ENCODE data around the gene CHD2.

The CHD2 gene

DNA sequence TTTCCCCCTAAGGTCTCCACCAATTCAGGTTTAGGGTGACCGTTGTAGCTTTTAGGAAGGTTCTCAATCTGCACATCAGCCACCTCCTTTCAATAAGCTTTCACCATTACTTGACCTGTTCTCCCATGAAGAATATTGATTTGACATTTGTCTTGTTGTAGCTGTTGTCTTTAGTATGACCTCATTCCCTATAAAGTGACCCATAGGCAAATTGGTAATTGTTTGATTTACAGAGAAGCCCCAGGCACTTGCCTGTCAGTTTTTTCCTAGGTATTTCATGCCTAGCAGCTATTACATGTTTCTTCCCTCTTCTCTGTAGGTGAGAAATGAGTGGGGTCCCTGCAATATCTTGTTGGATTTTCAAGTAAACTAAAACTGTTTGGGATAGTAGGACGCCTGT is 36.0 kb downstream of the CHD2 start:
- TF ChIP-seq EZH2phosphoT487 (IDR thresholded peaks at IDR 0.05; ENCODE audit: borderline replicate concordance): no peak
- no peak for TF ChIP-seq CTCF (conservative IDR thresholded peaks at IDR 0.05; ENCODE audit: low read length)
- Histone ChIP-seq H3K9ac (ENCODE audit: low read depth, low read length, poor library complexity, severe bottlenecking) (no peak overlapping the region), H3K27me3 (ENCODE audit: insufficient read depth, low read length, poor library complexity, severe bottlenecking) (no peaks in the 10 kb centered on the region), H3K79me2 (ENCODE audit: insufficient read depth, low read length) (peaks cover 51% of the 10 kb centered on the region), H4K20me1 (ENCODE audit: insufficient read depth, low read length, poor library complexity, severe bottlenecking) (peaks cover 44% of the 10 kb centered on the region), H3K4me1 (ENCODE audit: insufficient read depth, low read length, poor library complexity, severe bottlenecking) (peaks cover 15% of the 10 kb centered on the region), H2AFZ (ENCODE audit: low read length) (no peak overlapping the region), H3K36me3 (ENCODE audit: insufficient read depth, low read length) (peaks cover 93% of the 10 kb centered on the region), H3K9me3 (ENCODE audit: insufficient read depth, low read depth, low read length) (no peaks in the 10 kb centered on the region), H3K9me2 (replicated peaks; ENCODE audit: low read depth, low read length) (no peaks in the 10 kb centered on the region), H3K4me3 (ENCODE audit: low read length, poor library complexity, severe bottlenecking) (no peak overlapping the region), H3F3A (ENCODE audit: low read depth) (peaks cover 5% of the 10 kb centered on the region; the same call in 1 of the 2 replicates), H3K4me2 (ENCODE audit: low read depth, low read length, poor library complexity, severe bottlenecking) (no peak overlapping the region)

DNA sequence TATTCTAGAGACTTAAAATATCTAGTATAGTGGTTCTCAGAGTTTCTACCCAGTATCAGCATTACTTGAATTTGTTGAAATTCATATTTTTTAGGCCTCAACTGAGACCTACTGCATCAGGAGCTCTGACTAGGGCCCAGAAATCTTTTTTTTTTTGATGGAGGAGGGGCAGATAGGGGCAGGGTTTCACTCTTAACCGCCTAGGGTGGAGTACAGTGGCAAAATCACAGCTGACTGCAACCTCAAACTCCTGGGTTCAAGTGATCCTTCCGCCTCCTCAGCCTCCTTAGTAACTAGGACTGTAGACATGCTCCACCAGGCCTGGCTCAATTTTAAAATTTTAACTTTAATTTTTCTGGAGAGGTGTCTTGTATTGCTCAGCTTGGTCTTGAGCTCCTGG is 36.6 kb downstream of the CHD2 start:
- no peak overlapping the region for H3K4me3 ChIP-seq (ENCODE audit: low read length, poor library complexity, severe bottlenecking)
- peaks cover 93% of the 10 kb centered on the region for H3K36me3 ChIP-seq (ENCODE audit: insufficient read depth, low read length)
- H3K79me2 ChIP-seq (ENCODE audit: insufficient read depth, low read length): peaks cover 48% of the 10 kb centered on the region
- peaks cover 46% of the 10 kb centered on the region for H4K20me1 ChIP-seq (ENCODE audit: insufficient read depth, low read length, poor library complexity, severe bottlenecking)
- no peak overlapping the region for H3K9ac ChIP-seq (ENCODE audit: low read depth, low read length, poor library complexity, severe bottlenecking)
- no peak overlapping the region for H3K4me2 ChIP-seq (ENCODE audit: low read depth, low read length, poor library complexity, severe bottlenecking)
- peaks cover 5% of the 10 kb centered on the region; the same call in 1 of the 2 replicates for H3F3A ChIP-seq (ENCODE audit: low read depth)
- no peaks in the 10 kb centered on the region for H3K27me3 ChIP-seq (ENCODE audit: insufficient read depth, low read length, poor library complexity, severe bottlenecking)
- no peaks in the 10 kb centered on the region for H3K9me2 ChIP-seq (replicated peaks; ENCODE audit: low read depth, low read length)
- H3K9me3 ChIP-seq (ENCODE audit: insufficient read depth, low read depth, low read length): no peaks in the 10 kb centered on the region
- peaks cover 15% of the 10 kb centered on the region for H3K4me1 ChIP-seq (ENCODE audit: insufficient read depth, low read length, poor library complexity, severe bottlenecking)
- TF ChIP-seq EZH2phosphoT487 (IDR thresholded peaks at IDR 0.05; ENCODE audit: borderline replicate concordance): no peak
- no peak for TF ChIP-seq CTCF (conservative IDR thresholded peaks at IDR 0.05; ENCODE audit: low read length)
- H2AFZ ChIP-seq (ENCODE audit: low read length): no peak overlapping the region

DNA sequence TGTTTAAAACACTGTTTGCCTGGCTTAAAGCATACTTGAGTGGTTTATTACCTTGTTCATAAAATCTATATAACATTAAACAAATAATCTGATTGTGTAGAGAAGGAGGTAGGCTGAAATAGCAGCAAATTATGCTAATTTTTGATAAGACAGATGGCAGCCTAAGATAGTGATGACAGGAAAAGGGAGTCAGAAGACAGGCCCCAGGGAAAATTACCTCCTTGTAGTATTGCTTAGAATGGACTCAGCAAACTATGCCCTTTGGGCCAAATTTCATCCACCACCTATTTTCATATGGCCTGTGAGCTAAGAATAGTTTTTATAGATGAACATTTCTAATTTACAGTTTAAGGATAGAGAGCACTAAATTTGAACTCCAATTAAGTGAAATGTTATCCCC is 37.8 kb downstream of the CHD2 start:
- Histone ChIP-seq H3K4me2 (ENCODE audit: low read depth, low read length, poor library complexity, severe bottlenecking) (no peak overlapping the region), H3K9me2 (replicated peaks; ENCODE audit: low read depth, low read length) (no peaks in the 10 kb centered on the region), H4K20me1 (ENCODE audit: insufficient read depth, low read length, poor library complexity, severe bottlenecking) (peaks cover 47% of the 10 kb centered on the region), H3K27me3 (ENCODE audit: insufficient read depth, low read length, poor library complexity, severe bottlenecking) (no peaks in the 10 kb centered on the region), H3F3A (ENCODE audit: low read depth) (peaks cover 5% of the 10 kb centered on the region; the same call in 1 of the 2 replicates), H3K36me3 (ENCODE audit: insufficient read depth, low read length) (peaks cover 95% of the 10 kb centered on the region), H3K9ac (ENCODE audit: low read depth, low read length, poor library complexity, severe bottlenecking) (no peak overlapping the region), H3K4me1 (ENCODE audit: insufficient read depth, low read length, poor library complexity, severe bottlenecking) (peaks cover 15% of the 10 kb centered on the region), H3K79me2 (ENCODE audit: insufficient read depth, low read length) (peaks cover 48% of the 10 kb centered on the region), H3K9me3 (ENCODE audit: insufficient read depth, low read depth, low read length) (no peaks in the 10 kb centered on the region), H2AFZ (ENCODE audit: low read length) (no peak overlapping the region), H3K4me3 (ENCODE audit: low read length, poor library complexity, severe bottlenecking) (no peak overlapping the region)
- no peak for TF ChIP-seq EZH2phosphoT487 (IDR thresholded peaks at IDR 0.05; ENCODE audit: borderline replicate concordance)

DNA sequence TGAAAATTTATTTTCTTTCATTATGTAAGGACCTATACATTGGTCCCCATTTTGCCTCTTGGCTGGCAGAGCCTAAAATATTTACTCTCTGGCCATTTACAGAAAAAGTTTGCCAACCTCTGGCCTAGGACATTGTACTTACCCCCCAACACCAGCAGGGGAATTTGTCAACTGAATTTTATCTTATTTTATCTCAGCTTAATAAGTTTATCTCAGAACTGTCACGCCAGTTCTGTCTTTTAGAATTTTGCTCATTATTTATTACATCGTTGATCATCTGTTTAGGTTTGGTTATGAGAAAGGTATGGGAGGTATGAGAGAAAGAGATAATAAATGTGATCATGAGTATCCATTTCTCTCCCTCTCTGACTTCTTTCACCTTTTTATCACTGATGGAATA is 38.3 kb downstream of the CHD2 start:
- Histone ChIP-seq H3K4me2 (ENCODE audit: low read depth, low read length, poor library complexity, severe bottlenecking) (no peak overlapping the region), H3K4me3 (ENCODE audit: low read length, poor library complexity, severe bottlenecking) (no peak overlapping the region), H3K27me3 (ENCODE audit: insufficient read depth, low read length, poor library complexity, severe bottlenecking) (no peaks in the 10 kb centered on the region), H3K9ac (ENCODE audit: low read depth, low read length, poor library complexity, severe bottlenecking) (no peak overlapping the region), H3K4me1 (ENCODE audit: insufficient read depth, low read length, poor library complexity, severe bottlenecking) (peaks cover 15% of the 10 kb centered on the region), H3K36me3 (ENCODE audit: insufficient read depth, low read length) (peaks cover 95% of the 10 kb centered on the region), H3F3A (ENCODE audit: low read depth) (peaks cover 5% of the 10 kb centered on the region; the same call in 1 of the 2 replicates), H2AFZ (ENCODE audit: low read length) (no peak overlapping the region), H3K9me2 (replicated peaks; ENCODE audit: low read depth, low read length) (no peaks in the 10 kb centered on the region), H3K79me2 (ENCODE audit: insufficient read depth, low read length) (peaks cover 45% of the 10 kb centered on the region), H4K20me1 (ENCODE audit: insufficient read depth, low read length, poor library complexity, severe bottlenecking) (peaks cover 43% of the 10 kb centered on the region), H3K9me3 (ENCODE audit: insufficient read depth, low read depth, low read length) (no peaks in the 10 kb centered on the region)
- TF ChIP-seq CTCF (conservative IDR thresholded peaks at IDR 0.05; ENCODE audit: low read length) (peak; percentile 37), EZH2phosphoT487 (IDR thresholded peaks at IDR 0.05; ENCODE audit: borderline replicate concordance) (no peak)

Measured in Loucy (cell line).